ENCODE results near the gene ATP6V0D1. TPM values are rescaled to one million over a fixed set of nuclear protein-coding genes. Genes with fewer than 3 reads are reported as not detected.
A peak's percentile ranks its signal among the peaks of the same experiment; 100 is the strongest.

Gene ATP6V0D1
- total RNA-seq, 1 experiment from 2014 or later = 85.3 TPM

GRCh38 chr16:67413978-67414911 lies 66.7 kb downstream of the ATP6V0D1 start:
- Mint-ChIP-seq H3K9me3 (ENCODE audit: low read depth, unreplicated experiment) (no peaks in the 10 kb centered on the region), H3K27me3 (ENCODE audit: unreplicated experiment) (peaks cover 5% of the 10 kb centered on the region), H3K36me3 (ENCODE audit: insufficient read depth, unreplicated experiment) (peaks cover 30% of the 10 kb centered on the region), H3K4me1 (ENCODE audit: low read depth, unreplicated experiment) (peaks cover 38% of the 10 kb centered on the region), H3K4me3 (ENCODE audit: low read depth, unreplicated experiment) (peak overlapping the region; percentile 32), H3K27ac (ENCODE audit: unreplicated experiment) (peak overlapping the region; percentile 55)
- TF ChIP-seq CTCF (IDR thresholded peaks at IDR 0.05; ENCODE audit: unreplicated experiment) = no peak
- CTCF ChIA-PET = interaction anchor here (0.5 kb wide), 1 partner anchor 65 kb away, joined by 3 read pairs; no protein-coding TSS in a partner anchor
- TSS peak; percentile 38 for BruUV-seq (replicated peaks)
- DNase-seq = no peak
- intact Hi-C loops (cut with micrococcal nuclease; ENCODE audit: unreplicated experiment) = no loop called here

- Mint-ChIP-seq H3K4me1 (ENCODE audit: low read depth, unreplicated experiment) (peaks cover 44% of the 10 kb centered on the region), H3K4me3 (ENCODE audit: low read depth, unreplicated experiment) (no peak overlapping the region), H3K9me3 (ENCODE audit: low read depth, unreplicated experiment) (no peaks in the 10 kb centered on the region), H3K27me3 (ENCODE audit: unreplicated experiment) (no peaks in the 10 kb centered on the region), H3K27ac (ENCODE audit: unreplicated experiment) (no peak overlapping the region), H3K36me3 (ENCODE audit: insufficient read depth, unreplicated experiment) (peaks cover 25% of the 10 kb centered on the region)
- no peak for DNase-seq
- BruUV-seq (replicated peaks) = no TSS peak
- no peak for TF ChIP-seq CTCF (IDR thresholded peaks at IDR 0.05; ENCODE audit: unreplicated experiment)
- intact Hi-C loops (cut with micrococcal nuclease; ENCODE audit: unreplicated experiment) = no loop called here
- CTCF ChIA-PET = interaction anchor here (0.7 to 1.3 kb wide), 5 partner anchors 29 to 458 kb away, joined by 3 to 6 read pairs (median 3); no protein-coding TSS in a partner anchor
Observed at GRCh38 chr16:67412294-67412693, 68.7 kb downstream of the ATP6V0D1 start.

- Mint-ChIP-seq H3K9me3 (ENCODE audit: low read depth, unreplicated experiment) (no peaks in the 10 kb centered on the region), H3K36me3 (ENCODE audit: insufficient read depth, unreplicated experiment) (peaks cover 16% of the 10 kb centered on the region), H3K27me3 (ENCODE audit: unreplicated experiment) (no peaks in the 10 kb centered on the region), H3K4me1 (ENCODE audit: low read depth, unreplicated experiment) (peaks cover 39% of the 10 kb centered on the region), H3K27ac (ENCODE audit: unreplicated experiment) (no peak overlapping the region), H3K4me3 (ENCODE audit: low read depth, unreplicated experiment) (no peak overlapping the region)
- CTCF ChIA-PET = interaction anchor here (0.7 kb wide), 1 partner anchor 35 kb away, joined by 3 read pairs; no protein-coding TSS in a partner anchor
- BruUV-seq (replicated peaks) = no TSS peak
- TF ChIP-seq CTCF (IDR thresholded peaks at IDR 0.05; ENCODE audit: unreplicated experiment) = no peak
- no peak for DNase-seq
- intact Hi-C loops (cut with micrococcal nuclease; ENCODE audit: unreplicated experiment) = no loop called here
Observed at GRCh38 chr16:67411339-67411738, 69.6 kb downstream of the ATP6V0D1 start.

GRCh38 chr16:67409631-67410030 lies 71.3 kb downstream of the ATP6V0D1 start:
- intact Hi-C loops (cut with micrococcal nuclease; ENCODE audit: unreplicated experiment) = no loop called here
- Mint-ChIP-seq H3K36me3 (ENCODE audit: insufficient read depth, unreplicated experiment) (peaks cover 20% of the 10 kb centered on the region), H3K27me3 (ENCODE audit: unreplicated experiment) (no peaks in the 10 kb centered on the region), H3K4me3 (ENCODE audit: low read depth, unreplicated experiment) (no peak overlapping the region), H3K4me1 (ENCODE audit: low read depth, unreplicated experiment) (peaks cover 44% of the 10 kb centered on the region), H3K9me3 (ENCODE audit: low read depth, unreplicated experiment) (no peaks in the 10 kb centered on the region), H3K27ac (ENCODE audit: unreplicated experiment) (no peak overlapping the region)
- no peak for DNase-seq
- BruUV-seq (replicated peaks) = no TSS peak
- no peak for TF ChIP-seq CTCF (IDR thresholded peaks at IDR 0.05; ENCODE audit: unreplicated experiment)
- CTCF ChIA-PET = no interaction called here

All from Calu3 (cell line).